RWPE1 (cell line): ENCODE results near the gene PKIB.

Source experiments
- CTCF ChIA-PET: fragments of 350-600 bp; sonication (Branson Sonifier 250); formaldehyde crosslinking; extraction: SDS; loops from one replicate; lab custom pipeline; 2021; lab: Yijun Ruan, JAX
- POLR2A ChIA-PET: fragments of 400-600 bp; formaldehyde crosslinking; extraction: SDS; loops from one replicate; lab custom pipeline; 2020; ENCODE audit warnings: antibody characterized with exemption; ENCODE audit not compliant: low non-redundant PET; lab: Yijun Ruan, JAX
- DNase-seq: peaks from one replicate; pipeline ENCODE4 v3.0.0; 2012; ENCODE audit warnings: low spot score
- H3K27ac ChIP-seq: fragments of 450-650 bp; 2 replicates; pipeline ENCODE4 v1.5.1; 2017
- TF ChIP-seq, protein P1 (sequence below): fragments of 450-650 bp; conservative IDR thresholded peaks from 2 replicates; pipeline ENCODE4 v1.5.1; 2017; ENCODE audit warnings: low read depth, mild to moderate bottlenecking

The PKIB gene

DNA sequence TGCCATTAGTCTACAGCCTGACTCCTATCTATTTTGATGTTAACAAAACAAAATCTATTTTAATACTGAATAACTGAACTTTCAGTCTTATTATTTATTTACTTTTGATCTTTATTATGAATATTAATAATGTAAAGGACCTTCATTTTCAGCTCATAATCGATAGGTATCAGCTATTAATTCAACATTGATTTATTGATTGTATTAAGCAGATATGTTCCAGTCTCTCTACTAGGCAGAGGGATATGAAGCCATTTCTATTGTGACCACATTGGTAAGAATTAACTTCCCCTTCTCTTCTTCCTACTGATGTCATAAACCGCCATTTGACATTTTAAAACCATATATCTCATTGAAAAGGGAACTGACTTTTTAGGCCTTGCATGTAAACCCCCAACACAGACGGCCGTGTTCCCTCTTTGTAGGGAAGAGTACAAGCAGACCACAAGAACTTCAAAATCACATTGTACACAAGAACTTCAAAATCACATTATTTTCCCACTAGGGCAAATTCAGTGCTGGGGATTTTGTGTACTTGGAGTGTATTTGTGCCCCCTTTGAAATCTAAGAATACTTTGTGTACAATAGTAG, 99.8 kb downstream of the PKIB start:
- ChIA-PET POLR2A (no interaction called here), CTCF (no interaction called here)
- TF ChIP-seq, protein P1, sequence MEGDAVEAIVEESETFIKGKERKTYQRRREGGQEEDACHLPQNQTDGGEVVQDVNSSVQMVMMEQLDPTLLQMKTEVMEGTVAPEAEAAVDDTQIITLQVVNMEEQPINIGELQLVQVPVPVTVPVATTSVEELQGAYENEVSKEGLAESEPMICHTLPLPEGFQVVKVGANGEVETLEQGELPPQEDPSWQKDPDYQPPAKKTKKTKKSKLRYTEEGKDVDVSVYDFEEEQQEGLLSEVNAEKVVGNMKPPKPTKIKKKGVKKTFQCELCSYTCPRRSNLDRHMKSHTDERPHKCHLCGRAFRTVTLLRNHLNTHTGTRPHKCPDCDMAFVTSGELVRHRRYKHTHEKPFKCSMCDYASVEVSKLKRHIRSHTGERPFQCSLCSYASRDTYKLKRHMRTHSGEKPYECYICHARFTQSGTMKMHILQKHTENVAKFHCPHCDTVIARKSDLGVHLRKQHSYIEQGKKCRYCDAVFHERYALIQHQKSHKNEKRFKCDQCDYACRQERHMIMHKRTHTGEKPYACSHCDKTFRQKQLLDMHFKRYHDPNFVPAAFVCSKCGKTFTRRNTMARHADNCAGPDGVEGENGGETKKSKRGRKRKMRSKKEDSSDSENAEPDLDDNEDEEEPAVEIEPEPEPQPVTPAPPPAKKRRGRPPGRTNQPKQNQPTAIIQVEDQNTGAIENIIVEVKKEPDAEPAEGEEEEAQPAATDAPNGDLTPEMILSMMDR = no peak
- H3K27ac ChIP-seq = no peak overlapping the region
- no peak for DNase-seq

DNA sequence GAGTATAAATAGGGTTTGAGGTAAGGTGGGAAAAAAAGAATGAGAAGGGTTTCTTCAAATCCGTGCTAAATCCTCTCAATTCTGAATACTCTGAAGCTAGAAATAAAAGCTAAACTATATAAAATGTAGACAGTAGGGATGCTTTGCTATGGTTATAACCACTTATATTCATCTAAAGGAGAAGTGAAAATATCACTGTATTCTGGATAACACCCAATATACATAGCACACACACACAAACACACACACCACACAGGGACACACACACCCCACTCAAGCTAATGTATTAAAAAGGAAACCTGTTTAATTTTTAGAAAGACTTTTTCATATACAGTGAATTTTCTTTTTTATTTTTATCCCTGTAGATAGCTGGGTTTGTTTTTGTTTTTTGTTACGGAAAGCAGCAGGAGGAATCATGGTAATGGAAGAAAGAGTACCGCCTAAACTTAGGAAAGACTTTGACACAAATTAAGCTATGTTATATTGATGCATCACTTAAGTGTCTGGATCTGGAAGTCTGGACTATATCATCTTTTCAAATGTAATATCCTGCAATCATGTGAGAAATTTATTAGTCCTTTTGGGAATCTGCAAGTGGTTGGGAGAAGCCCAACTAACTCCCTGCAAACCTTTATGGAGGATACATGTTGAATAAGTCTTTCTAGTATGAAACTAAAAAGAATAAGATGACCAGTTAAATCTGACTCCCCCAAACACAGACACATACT, 100.9 kb downstream of the PKIB start:
- TF ChIP-seq, protein P1 = no peak
- ChIA-PET POLR2A (no interaction called here), CTCF (no interaction called here)
- no peak for DNase-seq
- no peak overlapping the region for H3K27ac ChIP-seq

DNA sequence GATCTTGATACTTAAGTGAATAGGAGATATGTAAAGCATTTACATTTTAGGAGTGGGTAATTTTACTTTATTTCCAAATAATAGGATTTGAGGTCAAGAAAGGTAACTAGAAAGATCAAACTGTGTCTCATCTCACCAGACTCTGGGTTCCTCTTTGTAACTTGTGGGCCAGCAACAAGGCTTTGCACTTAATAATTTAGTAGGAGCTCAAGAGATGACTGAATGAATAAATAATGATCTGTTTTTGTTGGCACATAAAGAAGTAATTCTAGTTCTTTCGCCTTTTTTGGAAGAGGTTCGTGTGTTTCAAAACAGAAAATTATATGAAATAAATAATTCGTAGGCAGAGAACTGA, 101.9 kb downstream of the PKIB start:
- DNase-seq = no peak
- H3K27ac ChIP-seq = no peak overlapping the region
- POLR2A ChIA-PET = no interaction called here
- CTCF ChIA-PET = no interaction called here
- TF ChIP-seq, protein P1 = no peak

DNA sequence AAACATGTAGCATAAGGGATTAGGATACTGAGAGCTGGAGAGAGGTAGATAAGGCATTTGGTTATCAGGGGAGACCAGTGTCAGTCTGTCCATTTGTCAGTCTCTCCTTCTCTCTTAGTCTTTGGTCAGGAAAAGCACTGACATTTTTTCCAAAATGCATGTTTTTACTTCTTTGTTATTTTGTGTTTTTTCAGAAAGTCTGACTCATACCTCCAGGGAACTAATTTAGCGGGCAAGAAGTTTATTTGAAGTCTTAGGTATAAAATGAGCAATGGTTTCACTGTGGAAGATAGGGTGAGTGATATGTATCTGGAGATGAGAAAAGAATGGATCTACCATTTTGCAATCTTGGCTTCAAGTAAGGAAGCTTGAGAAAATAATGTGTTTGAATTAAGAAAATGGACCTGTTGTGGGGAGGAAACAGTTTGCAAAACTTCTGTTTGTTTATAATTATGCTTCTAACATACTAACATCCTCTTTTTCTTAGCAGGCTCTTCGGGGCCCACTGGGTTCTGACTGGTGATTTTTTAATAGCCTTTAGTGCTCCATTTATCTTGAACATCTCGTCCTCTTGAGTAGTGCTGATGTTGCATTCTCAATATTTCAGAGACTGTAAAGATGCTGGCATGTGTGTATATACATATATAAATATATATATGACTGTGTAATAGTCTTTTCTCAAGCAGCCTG, 102.4 kb downstream of the PKIB start:
- POLR2A ChIA-PET = no interaction called here
- TF ChIP-seq, protein P1 = no peak
- CTCF ChIA-PET = no interaction called here
- DNase-seq = no peak
- no peak overlapping the region for H3K27ac ChIP-seq

DNA sequence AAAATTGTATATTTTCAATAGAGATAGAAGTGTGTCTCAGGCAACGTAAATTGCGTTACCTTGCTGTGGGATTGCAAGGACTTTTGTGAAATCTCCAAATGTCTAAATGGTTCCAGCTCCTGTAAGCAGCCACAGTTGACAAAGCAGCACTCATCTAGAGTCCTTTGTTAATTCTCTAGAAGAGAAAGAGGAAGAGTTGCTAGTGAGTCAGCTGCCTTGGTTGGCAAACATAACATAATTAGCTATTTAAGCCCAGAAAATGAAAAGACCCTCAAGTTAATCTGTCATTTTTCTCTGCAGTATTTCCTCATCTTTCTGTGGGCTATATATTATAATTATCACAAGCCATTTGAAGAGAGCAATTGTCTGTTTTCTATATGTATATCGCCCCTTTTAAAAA, 102.9 kb downstream of the PKIB start:
- CTCF ChIA-PET = no interaction called here
- H3K27ac ChIP-seq = no peak overlapping the region
- DNase-seq = no peak

DNA sequence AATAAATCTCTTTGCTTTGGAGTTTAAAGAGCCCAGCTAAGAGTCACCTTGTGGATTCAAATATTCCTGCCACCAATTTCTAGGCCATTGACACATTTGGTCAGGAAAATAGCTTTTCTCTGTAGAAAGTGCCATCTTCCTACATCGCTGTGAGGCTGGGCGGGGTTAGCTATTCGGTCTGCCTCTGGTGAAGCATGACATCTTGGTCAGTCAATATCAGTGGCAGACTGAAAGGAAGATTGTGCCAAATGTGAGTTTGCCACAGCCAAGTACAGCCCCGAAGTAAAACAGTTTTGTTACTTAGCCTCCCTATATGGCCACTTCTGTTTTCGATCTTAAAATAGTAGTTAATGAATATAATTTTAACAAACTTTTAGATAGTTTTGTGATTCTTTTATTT, 103.9 kb downstream of the PKIB start:
- ChIA-PET CTCF (no interaction called here), POLR2A (no interaction called here)
- no peak overlapping the region for H3K27ac ChIP-seq
- no peak for DNase-seq
- TF ChIP-seq, protein P1 = no peak

More for the DNA sequence above, 102.9 kb downstream of the PKIB start:
- TF ChIP-seq, protein P1 = no peak
- POLR2A ChIA-PET = no interaction called here
